ENCODE data around the gene ZNF33A. TPM values are rescaled to one million over a fixed set of nuclear protein-coding genes. Genes with fewer than 3 reads are reported as not detected.

The ZNF33A gene
- total RNA-seq, 2 donors from 2014 or later = 45.9 to 50.7 TPM

GRCh38 chr10:38027986-38028385, 17.5 kb downstream of the ZNF33A start:
- Histone ChIP-seq H3K9ac (ENCODE audit: extremely low read depth, low read length, poor library complexity, severe bottlenecking) (no peak overlapping the region), H3K36me3 (ENCODE audit: control insufficient read depth, insufficient read depth, low read length) (peaks cover 85% of the 10 kb centered on the region), H3K4me3 (ENCODE audit: low read length) (no peak overlapping the region), H3K27ac (ENCODE audit: low read depth, low read length) (no peak overlapping the region), H3K4me1 (ENCODE audit: control insufficient read depth, insufficient read depth, low read length) (no peaks in the 10 kb centered on the region), H3K27me3 (ENCODE audit: control insufficient read depth, insufficient read depth, low read length, poor library complexity, severe bottlenecking) (no peaks in the 10 kb centered on the region), H3K9me3 (ENCODE audit: control insufficient read depth, low read length) (no peaks in the 10 kb centered on the region)
- TF ChIP-seq, protein P1, sequence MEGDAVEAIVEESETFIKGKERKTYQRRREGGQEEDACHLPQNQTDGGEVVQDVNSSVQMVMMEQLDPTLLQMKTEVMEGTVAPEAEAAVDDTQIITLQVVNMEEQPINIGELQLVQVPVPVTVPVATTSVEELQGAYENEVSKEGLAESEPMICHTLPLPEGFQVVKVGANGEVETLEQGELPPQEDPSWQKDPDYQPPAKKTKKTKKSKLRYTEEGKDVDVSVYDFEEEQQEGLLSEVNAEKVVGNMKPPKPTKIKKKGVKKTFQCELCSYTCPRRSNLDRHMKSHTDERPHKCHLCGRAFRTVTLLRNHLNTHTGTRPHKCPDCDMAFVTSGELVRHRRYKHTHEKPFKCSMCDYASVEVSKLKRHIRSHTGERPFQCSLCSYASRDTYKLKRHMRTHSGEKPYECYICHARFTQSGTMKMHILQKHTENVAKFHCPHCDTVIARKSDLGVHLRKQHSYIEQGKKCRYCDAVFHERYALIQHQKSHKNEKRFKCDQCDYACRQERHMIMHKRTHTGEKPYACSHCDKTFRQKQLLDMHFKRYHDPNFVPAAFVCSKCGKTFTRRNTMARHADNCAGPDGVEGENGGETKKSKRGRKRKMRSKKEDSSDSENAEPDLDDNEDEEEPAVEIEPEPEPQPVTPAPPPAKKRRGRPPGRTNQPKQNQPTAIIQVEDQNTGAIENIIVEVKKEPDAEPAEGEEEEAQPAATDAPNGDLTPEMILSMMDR (conservative IDR thresholded peaks at IDR 0.05) = no peak
- H3K4me3 Mint-ChIP-seq = no peak overlapping the region
- H3K4me1 Mint-ChIP-seq = no peaks in the 10 kb centered on the region
- H3K27ac Mint-ChIP-seq = no peak overlapping the region
- WGBS, 2 experiments (ENCODE audit: insufficient coverage in 1 of 2, insufficient read length in 1 of 2) = 95 to 100% methylated on average over 1 of the region's 1 CpG
- DNase-seq = no peak
- peaks cover 86% of the 10 kb centered on the region for H3K36me3 Mint-ChIP-seq (ENCODE audit: low read depth)
- no peaks in the 10 kb centered on the region for H3K27me3 Mint-ChIP-seq (ENCODE audit: insufficient read depth)
- H3K9me3 Mint-ChIP-seq = no peaks in the 10 kb centered on the region

- DNase-seq = no peak
- TF ChIP-seq, protein P1 (conservative IDR thresholded peaks at IDR 0.05) = no peak
- H3K27me3 Mint-ChIP-seq (ENCODE audit: insufficient read depth) = no peaks in the 10 kb centered on the region
- H3K36me3 ChIP-seq (ENCODE audit: control insufficient read depth, insufficient read depth, low read length) = peaks cover 84% of the 10 kb centered on the region
- H3K27ac ChIP-seq (ENCODE audit: low read depth, low read length) = no peak overlapping the region
- no peaks in the 10 kb centered on the region for H3K27me3 ChIP-seq (ENCODE audit: control insufficient read depth, insufficient read depth, low read length, poor library complexity, severe bottlenecking)
- peaks cover 89% of the 10 kb centered on the region for H3K36me3 Mint-ChIP-seq (ENCODE audit: low read depth)
- no peaks in the 10 kb centered on the region for H3K4me1 Mint-ChIP-seq
- H3K4me3 ChIP-seq (ENCODE audit: low read length) = no peak overlapping the region
- H3K9me3 Mint-ChIP-seq = peaks cover 3% of the 10 kb centered on the region
- no peak overlapping the region for H3K27ac Mint-ChIP-seq
- no peaks in the 10 kb centered on the region for H3K4me1 ChIP-seq (ENCODE audit: control insufficient read depth, insufficient read depth, low read length)
- WGBS, 2 experiments (ENCODE audit: insufficient coverage in 1 of 2, insufficient read length in 1 of 2) = 94 to 100% methylated on average over 5 of the region's 5 CpGs
- no peak overlapping the region for H3K9ac ChIP-seq (ENCODE audit: extremely low read depth, low read length, poor library complexity, severe bottlenecking)
- no peak overlapping the region for H3K4me3 Mint-ChIP-seq
- no peaks in the 10 kb centered on the region for H3K9me3 ChIP-seq (ENCODE audit: control insufficient read depth, low read length)
These were observed 22.4 kb downstream of the ZNF33A start for GRCh38 chr10:38032886-38033285.

GRCh38 chr10:38038107-38038931, 27.8 kb downstream of the ZNF33A start:
- H3K36me3 ChIP-seq (ENCODE audit: control insufficient read depth, insufficient read depth, low read length) = peaks cover 55% of the 10 kb centered on the region
- no peaks in the 10 kb centered on the region for H3K4me1 Mint-ChIP-seq
- DNase-seq = no peak
- H3K36me3 Mint-ChIP-seq (ENCODE audit: low read depth) = peaks cover 85% of the 10 kb centered on the region
- TF ChIP-seq, protein P1 (conservative IDR thresholded peaks at IDR 0.05) = no peak
- WGBS, 2 experiments (ENCODE audit: insufficient coverage in 1 of 2, insufficient read length in 1 of 2) = 88 to 94% methylated on average over 3 to 6 of the region's 7 CpGs
- no peak overlapping the region for H3K9ac ChIP-seq (ENCODE audit: extremely low read depth, low read length, poor library complexity, severe bottlenecking)
- no peak overlapping the region for H3K4me3 Mint-ChIP-seq
- H3K27me3 Mint-ChIP-seq (ENCODE audit: insufficient read depth) = no peaks in the 10 kb centered on the region
- H3K4me1 ChIP-seq (ENCODE audit: control insufficient read depth, insufficient read depth, low read length) = no peaks in the 10 kb centered on the region
- H3K9me3 ChIP-seq (ENCODE audit: control insufficient read depth, low read length) = no peaks in the 10 kb centered on the region
- no peak overlapping the region for H3K27ac ChIP-seq (ENCODE audit: low read depth, low read length)
- no peaks in the 10 kb centered on the region for H3K27me3 ChIP-seq (ENCODE audit: control insufficient read depth, insufficient read depth, low read length, poor library complexity, severe bottlenecking)
- no peak overlapping the region for H3K4me3 ChIP-seq (ENCODE audit: low read length)
- H3K27ac Mint-ChIP-seq = no peak overlapping the region
- H3K9me3 Mint-ChIP-seq = peaks cover 9% of the 10 kb centered on the region
